Activated CD8-positive, alpha-beta memory T cell treated with anti-CD3 and anti-CD28 coated beads, Interleukin-2, amount 10 ng/mL, durations not matched to agents 7 days and 5 days (primary cell): ENCODE results near the gene CCT5. TPM values are rescaled to one million over a fixed set of nuclear protein-coding genes. Genes with fewer than 3 reads are reported as not detected.

Source experiments
- ATAC-seq: fragments of 150-1000 bp; cut with Tn5 transposase; one replicate; pipeline ENCODE4 v1.10.0; 2021; ENCODE audit warnings: moderate library complexity
- CTCF ChIA-PET: fragments of 350-600 bp; sonication (Branson Sonifier 250); formaldehyde crosslinking; loops from one replicate; lab custom pipeline; 2021; ENCODE audit warnings: antibody characterized with exemption; lab: Charles Lee
- DNase-seq: peaks from one replicate; pipeline ENCODE4 v3.0.0-alpha.2; 2020
- H3K27ac Mint-ChIP-seq: one replicate; pipeline ENCODE4 v1.8.0; 2021; ENCODE audit warnings: mild to moderate bottlenecking, mixed read lengths
- H3K27me3 Mint-ChIP-seq: one replicate; pipeline ENCODE4 v1.8.0; 2021; ENCODE audit warnings: mixed read lengths
- H3K36me3 Mint-ChIP-seq: one replicate; pipeline ENCODE4 v1.8.0; 2021; ENCODE audit warnings: mild to moderate bottlenecking, mixed read lengths
- H3K4me1 Mint-ChIP-seq: one replicate; pipeline ENCODE4 v1.8.0; 2021; ENCODE audit warnings: mixed read lengths
- H3K4me3 Mint-ChIP-seq: one replicate; pipeline ENCODE4 v1.8.0; 2021; ENCODE audit warnings: mild to moderate bottlenecking, moderate library complexity, mixed read lengths
- H3K9me3 Mint-ChIP-seq: one replicate; pipeline ENCODE4 v1.8.0; 2022; ENCODE audit warnings: low read depth, mixed read lengths
- total RNA-seq, 2 experiments: library from RNA; stranded (reverse); gene quantifications; one replicate each; pipeline ENCODE4 v1.2.3, GENCODE V29; 2021

The CCT5 gene
- total RNA-seq, result 100 to 1,000 TPM; 270 to 342 TPM

DNA sequence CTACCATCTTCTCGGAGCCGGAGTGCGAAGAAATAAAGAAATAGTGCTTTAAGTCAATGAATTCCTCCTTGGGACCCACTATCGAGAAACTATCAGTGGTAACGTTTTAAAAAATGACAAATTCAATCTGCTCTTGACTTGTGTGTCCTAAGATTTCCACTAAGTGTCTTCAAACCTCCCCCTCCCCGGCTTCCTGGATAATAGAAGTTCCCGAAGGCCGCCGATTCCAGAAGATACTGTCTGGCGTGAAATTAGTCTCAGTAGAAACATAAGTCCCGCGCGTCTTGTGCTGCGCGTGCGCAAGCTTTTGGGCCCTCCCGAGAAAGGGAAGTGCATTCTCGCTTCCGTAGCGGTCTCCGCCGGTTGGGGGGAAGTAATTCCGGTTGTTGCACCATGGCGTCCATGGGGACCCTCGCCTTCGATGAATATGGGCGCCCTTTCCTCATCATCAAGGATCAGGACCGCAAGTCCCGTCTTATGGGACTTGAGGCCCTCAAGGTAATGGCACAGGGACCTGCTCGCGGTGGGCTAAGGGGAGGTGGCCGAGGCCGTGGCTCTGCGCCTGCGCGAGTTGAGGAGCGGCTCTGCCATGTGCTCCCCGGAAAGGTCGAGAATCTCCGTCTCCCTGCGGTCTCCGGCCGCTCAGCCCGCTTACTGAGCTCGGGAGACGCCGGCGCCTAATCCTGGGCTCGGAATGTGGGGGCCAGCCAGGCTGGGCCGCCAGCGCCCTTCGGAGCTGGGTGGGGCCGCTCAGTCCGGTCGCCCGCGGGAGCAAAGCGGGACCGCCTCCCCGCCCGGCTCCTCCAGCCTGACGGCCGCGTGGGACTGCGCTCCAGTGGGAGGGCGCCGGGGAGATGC, at the start of gene CCT5:
Gene CCT5 (plus strand): TSS at position 333 of the 858 bp plus-strand sequence. CDS start 61 bp downstream, at position 394.
- peaks cover 55% of the 10 kb centered on the region for H3K4me1 Mint-ChIP-seq

DNA sequence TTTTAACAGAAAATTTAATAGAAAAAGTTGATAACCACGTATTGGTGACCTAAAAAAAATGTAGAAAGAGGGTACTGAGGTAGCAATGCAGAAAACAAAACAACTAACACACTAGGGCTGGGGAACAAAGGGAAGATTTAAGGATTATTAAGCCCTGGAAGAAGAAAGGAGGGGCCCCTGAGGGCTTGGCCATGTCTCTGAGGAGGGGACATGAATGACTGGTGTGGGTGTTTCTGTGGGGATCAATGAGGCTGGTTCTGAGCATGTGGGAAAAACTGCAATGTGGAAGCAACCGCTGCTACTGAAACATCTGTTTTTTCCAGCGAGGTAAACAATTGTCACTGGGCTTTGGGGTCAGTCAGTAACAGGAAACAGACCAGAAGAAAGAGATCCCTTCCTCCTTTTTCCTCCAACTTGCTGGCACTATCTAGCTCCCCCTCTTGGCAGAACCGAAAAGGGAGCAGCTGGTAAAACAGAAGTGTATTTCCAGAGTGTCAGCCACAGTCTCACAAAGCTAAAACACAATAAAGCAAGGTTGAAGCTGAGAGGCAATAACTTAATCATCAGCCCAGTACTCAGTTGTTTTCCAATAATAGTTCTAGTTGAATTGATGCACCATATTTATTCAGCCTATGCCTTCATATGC, 48.7 kb upstream of the CCT5 start:
- DNase-seq (no peak), ATAC-seq (no peak)
- no peaks in the 10 kb centered on the region for H3K27me3 Mint-ChIP-seq
- H3K4me3 Mint-ChIP-seq, result no peak overlapping the region
- CTCF ChIA-PET, result no interaction called here
- H3K9me3 Mint-ChIP-seq, result peaks cover 3% of the 10 kb centered on the region
- peaks cover 3% of the 10 kb centered on the region for H3K36me3 Mint-ChIP-seq
- H3K27ac Mint-ChIP-seq, result no peak overlapping the region
- H3K4me1 Mint-ChIP-seq, result no peaks in the 10 kb centered on the region

More for the DNA sequence above, at the start of gene CCT5:
- Mint-ChIP-seq H3K4me3 (peak within 1 kb of the TSS; percentile 94), H3K27me3 (no peaks in the 10 kb centered on the region), H3K27ac (peak within 1 kb of the TSS; percentile 99), H3K9me3 (no peaks in the 10 kb centered on the region), H3K36me3 (peaks cover 27% of the 10 kb centered on the region)
- CTCF ChIA-PET, result interaction anchor here (1.1 to 2.1 kb wide), 5 partner anchors 34 to 377 kb away, joined by 3 to 5 read pairs (median 4); partner anchors contain the start of gene MARCHF6
- peak; percentile 85 for ATAC-seq
- peak; percentile 94 for DNase-seq

- Mint-ChIP-seq H3K4me3 (no peak overlapping the region), H3K27ac (no peak overlapping the region), H3K9me3 (peaks cover 3% of the 10 kb centered on the region), H3K36me3 (peaks cover 3% of the 10 kb centered on the region), H3K27me3 (no peaks in the 10 kb centered on the region), H3K4me1 (no peaks in the 10 kb centered on the region)
- CTCF ChIA-PET, result no interaction called here
- DNase-seq, result no peak
- ATAC-seq, result no peak
Observed at GRCh38 chr5:10202089-10202910, 47.8 kb upstream of the CCT5 start.

DNA sequence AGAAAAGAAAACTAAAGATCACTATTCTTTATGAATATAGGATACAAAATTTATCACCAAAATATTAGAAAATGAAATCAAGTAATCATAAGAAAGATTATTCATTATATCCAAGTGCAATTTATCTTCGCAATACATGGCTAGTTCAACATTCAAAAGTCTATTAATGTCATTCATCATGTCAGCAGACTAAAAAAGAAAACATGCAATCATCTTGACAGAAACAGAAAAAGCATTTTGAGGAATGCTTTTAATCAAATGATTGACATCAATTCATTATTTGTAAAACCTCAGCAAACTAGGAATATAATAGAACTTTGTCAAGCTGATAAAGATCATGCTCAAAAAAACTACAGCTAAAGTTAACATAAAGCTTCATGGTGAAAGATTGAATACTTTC, 41.1 kb upstream of the CCT5 start:
- CTCF ChIA-PET, result interaction anchor here (0.5 kb wide), 1 partner anchor 753 kb away, joined by 3 read pairs; no protein-coding TSS in a partner anchor
- Mint-ChIP-seq H3K27ac (no peak overlapping the region), H3K27me3 (no peaks in the 10 kb centered on the region), H3K36me3 (peaks cover 2% of the 10 kb centered on the region), H3K4me1 (no peaks in the 10 kb centered on the region), H3K4me3 (no peak overlapping the region), H3K9me3 (no peaks in the 10 kb centered on the region)
- DNase-seq (no peak), ATAC-seq (no peak)

- DNase-seq, result no peak
- H3K4me1 Mint-ChIP-seq, result no peaks in the 10 kb centered on the region
- no peak overlapping the region for H3K27ac Mint-ChIP-seq
- ATAC-seq, result no peak
- H3K27me3 Mint-ChIP-seq, result no peaks in the 10 kb centered on the region
- H3K4me3 Mint-ChIP-seq, result no peak overlapping the region
- no peaks in the 10 kb centered on the region for H3K36me3 Mint-ChIP-seq
- CTCF ChIA-PET, result interaction anchor here (0.7 kb wide), 1 partner anchor 9 kb away, joined by 3 read pairs; no protein-coding TSS in a partner anchor
- H3K9me3 Mint-ChIP-seq, result no peaks in the 10 kb centered on the region
Observed at GRCh38 chr5:10213316-10213715, 36.8 kb upstream of the CCT5 start.

- Mint-ChIP-seq H3K36me3 (no peaks in the 10 kb centered on the region), H3K4me1 (no peaks in the 10 kb centered on the region), H3K27me3 (no peaks in the 10 kb centered on the region), H3K27ac (no peak overlapping the region), H3K4me3 (no peak overlapping the region), H3K9me3 (no peaks in the 10 kb centered on the region)
- ATAC-seq (no peak), DNase-seq (no peak)
- CTCF ChIA-PET, result interaction anchor here (0.7 kb wide), 1 partner anchor 9 kb away, joined by 3 read pairs; no protein-coding TSS in a partner anchor
Observed at GRCh38 chr5:10214041-10214440, 36.0 kb upstream of the CCT5 start.

DNA sequence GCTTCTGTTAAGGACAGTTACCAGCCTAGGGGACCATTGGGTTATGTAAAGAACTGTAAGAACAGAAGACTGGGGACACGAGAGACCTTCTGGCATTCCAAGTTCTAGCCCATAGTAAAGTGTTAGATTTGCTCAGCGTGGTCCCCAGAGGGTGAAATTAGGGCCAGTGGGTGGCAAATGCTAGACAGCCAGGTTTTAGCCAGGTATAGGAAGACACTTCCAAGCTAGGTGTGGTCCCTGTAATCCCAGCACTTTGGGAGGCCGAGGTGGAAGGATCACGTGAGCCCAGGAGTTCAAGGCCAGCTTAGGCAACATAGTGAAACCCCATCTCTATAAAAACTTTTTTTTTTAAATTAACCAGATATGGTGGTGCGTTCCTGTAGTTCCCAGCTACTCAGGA, 34.7 kb upstream of the CCT5 start:
- H3K27ac Mint-ChIP-seq, result no peak overlapping the region
- no peak overlapping the region for H3K4me3 Mint-ChIP-seq
- H3K9me3 Mint-ChIP-seq, result no peaks in the 10 kb centered on the region
- ATAC-seq (no peak), DNase-seq (no peak)
- no peaks in the 10 kb centered on the region for H3K4me1 Mint-ChIP-seq
- no peaks in the 10 kb centered on the region for H3K27me3 Mint-ChIP-seq
- H3K36me3 Mint-ChIP-seq, result no peaks in the 10 kb centered on the region
- CTCF ChIA-PET, result no interaction called here

GRCh38 chr5:10216107-10216506, 34.0 kb upstream of the CCT5 start:
- CTCF ChIA-PET, result no interaction called here
- no peak overlapping the region for H3K27ac Mint-ChIP-seq
- no peak for DNase-seq

GRCh38 chr5:10218658-10219057, 31.4 kb upstream of the CCT5 start:
- Mint-ChIP-seq H3K4me3 (no peak overlapping the region), H3K4me1 (no peaks in the 10 kb centered on the region)
- CTCF ChIA-PET, result no interaction called here

More at GRCh38 chr5:10216107-10216506, 34.0 kb upstream of the CCT5 start:
- ATAC-seq, result no peak
- H3K27me3 Mint-ChIP-seq, result no peaks in the 10 kb centered on the region
- no peaks in the 10 kb centered on the region for H3K4me1 Mint-ChIP-seq
- no peak overlapping the region for H3K4me3 Mint-ChIP-seq
- no peaks in the 10 kb centered on the region for H3K36me3 Mint-ChIP-seq
- no peaks in the 10 kb centered on the region for H3K9me3 Mint-ChIP-seq

DNA sequence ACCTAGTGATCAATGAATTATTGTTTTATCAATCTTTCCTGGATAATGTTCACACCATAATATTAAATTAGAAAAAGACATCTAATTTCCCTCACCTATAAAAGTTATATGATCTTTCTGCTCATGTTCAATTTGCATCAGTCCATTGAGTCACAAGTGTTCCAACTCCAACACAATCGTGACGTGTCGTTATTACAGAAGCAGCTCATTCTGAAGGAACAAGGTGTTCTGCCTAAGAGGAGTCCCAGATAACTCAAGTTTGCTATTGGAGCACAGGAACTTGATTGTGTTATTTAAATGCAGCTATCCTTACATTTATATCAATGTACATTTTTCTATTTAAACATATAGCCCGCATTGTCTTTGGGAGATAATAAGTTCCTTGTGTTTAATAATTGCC, 31.0 kb upstream of the CCT5 start:
- no peak overlapping the region for H3K4me3 Mint-ChIP-seq
- CTCF ChIA-PET, result no interaction called here
- no peak for ATAC-seq
- no peaks in the 10 kb centered on the region for H3K4me1 Mint-ChIP-seq
- no peaks in the 10 kb centered on the region for H3K27me3 Mint-ChIP-seq
- H3K27ac Mint-ChIP-seq, result no peak overlapping the region
- H3K36me3 Mint-ChIP-seq, result peaks cover 8% of the 10 kb centered on the region
- no peak for DNase-seq
- no peaks in the 10 kb centered on the region for H3K9me3 Mint-ChIP-seq

More at GRCh38 chr5:10218658-10219057, 31.4 kb upstream of the CCT5 start:
- H3K27ac Mint-ChIP-seq, result no peak overlapping the region
- ATAC-seq (no peak), DNase-seq (no peak)
- peaks cover 5% of the 10 kb centered on the region for H3K36me3 Mint-ChIP-seq
- no peaks in the 10 kb centered on the region for H3K9me3 Mint-ChIP-seq
- no peaks in the 10 kb centered on the region for H3K27me3 Mint-ChIP-seq

DNA sequence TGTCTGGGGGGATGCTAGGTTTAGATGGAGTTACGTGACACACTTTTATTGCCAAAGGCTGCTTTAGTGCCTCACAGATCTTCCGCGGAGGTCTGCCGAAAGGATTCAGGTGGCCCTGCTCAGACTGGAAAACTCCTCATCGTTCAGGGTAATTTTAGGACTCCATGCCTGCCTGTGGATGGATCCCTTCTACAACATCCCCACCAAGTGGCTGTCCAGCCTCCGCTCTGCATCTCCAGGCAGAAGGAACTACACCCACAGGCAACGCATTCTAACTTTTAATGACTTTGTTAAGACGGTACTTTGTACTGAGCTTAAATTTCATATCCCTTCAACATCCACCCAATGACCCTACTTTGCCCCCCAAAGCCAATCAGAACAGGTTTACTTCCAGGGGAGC, 29.8 kb upstream of the CCT5 start:
- no peak for ATAC-seq
- no peaks in the 10 kb centered on the region for H3K4me1 Mint-ChIP-seq
- H3K9me3 Mint-ChIP-seq, result no peaks in the 10 kb centered on the region
- H3K27me3 Mint-ChIP-seq, result no peaks in the 10 kb centered on the region
- no peak for DNase-seq
- H3K27ac Mint-ChIP-seq, result no peak overlapping the region
- CTCF ChIA-PET, result no interaction called here
- H3K36me3 Mint-ChIP-seq, result peaks cover 14% of the 10 kb centered on the region
- H3K4me3 Mint-ChIP-seq, result no peak overlapping the region

GRCh38 chr5:10222326-10222725, 27.8 kb upstream of the CCT5 start:
- DNase-seq (no peak), ATAC-seq (no peak)
- H3K27ac Mint-ChIP-seq, result no peak overlapping the region
- H3K27me3 Mint-ChIP-seq, result no peaks in the 10 kb centered on the region
- no peaks in the 10 kb centered on the region for H3K9me3 Mint-ChIP-seq
- H3K4me1 Mint-ChIP-seq, result no peaks in the 10 kb centered on the region
- CTCF ChIA-PET, result interaction anchor here (0.6 kb wide), 1 partner anchor 9 kb away, joined by 3 read pairs; no protein-coding TSS in a partner anchor
- no peak overlapping the region for H3K4me3 Mint-ChIP-seq
- H3K36me3 Mint-ChIP-seq, result peaks cover 31% of the 10 kb centered on the region

DNA sequence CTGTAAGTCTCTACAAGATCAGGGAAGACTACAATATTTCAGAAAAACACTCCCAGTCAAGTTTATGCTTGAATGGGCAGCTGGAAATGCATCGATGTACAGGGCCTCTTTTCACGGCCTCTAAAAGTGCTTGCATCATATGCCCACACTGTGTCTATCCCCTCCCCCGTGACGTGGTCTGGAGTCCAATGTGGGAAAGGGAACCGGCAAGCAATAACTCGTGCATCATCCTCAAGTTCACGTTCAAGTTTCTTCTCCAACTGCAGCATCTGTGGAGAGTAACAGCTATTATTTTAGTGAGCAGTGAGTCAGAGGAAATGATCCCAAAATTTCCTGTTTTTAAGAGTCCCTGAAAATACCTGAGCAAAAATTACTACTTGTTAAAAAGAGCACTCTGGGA, 22.7 kb upstream of the CCT5 start:
- CTCF ChIA-PET, result no interaction called here
- Mint-ChIP-seq H3K27me3 (no peaks in the 10 kb centered on the region), H3K4me1 (no peaks in the 10 kb centered on the region), H3K36me3 (peaks cover 34% of the 10 kb centered on the region), H3K27ac (no peak overlapping the region), H3K4me3 (no peak overlapping the region), H3K9me3 (no peaks in the 10 kb centered on the region)
- ATAC-seq (no peak), DNase-seq (no peak)
